ENCODE measurements around the gene RAB11FIP4.

- TF ChIP-seq CTCF (IDR thresholded peaks at IDR 0.05), result no peak
- TF ChIP-seq POLR2A (IDR thresholded peaks at IDR 0.05), result no peak
These were observed 88.6 kb downstream of the RAB11FIP4 start for GRCh38 chr17:31480067-31480466.
